Measurements from ENCODE around the gene OTUD1. TPM values are rescaled to one million over a fixed set of nuclear protein-coding genes. Genes with fewer than 3 reads are reported as not detected.

The OTUD1 gene
- polyA plus RNA-seq, 1 donor from 2014 or later, result 6.0 TPM

DNA sequence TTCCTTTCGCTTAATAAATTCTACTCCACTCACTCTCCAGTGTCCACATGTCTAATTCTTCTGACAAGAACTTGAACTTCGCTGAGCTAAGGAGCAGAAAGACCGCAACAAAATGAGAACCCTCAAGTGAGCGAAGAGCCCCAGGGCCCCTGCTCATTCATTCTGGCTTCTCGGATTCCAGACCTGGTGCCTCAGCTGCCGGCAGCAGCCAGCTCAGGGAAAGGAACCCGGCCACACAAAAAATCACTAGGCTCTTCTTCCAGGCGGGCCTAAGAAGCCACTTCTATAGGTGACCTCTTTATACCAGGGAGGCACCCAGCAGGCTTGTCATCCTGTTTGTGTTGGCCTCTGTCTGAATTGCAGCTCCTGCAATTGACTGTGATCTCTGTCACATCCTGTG lies 33.3 kb downstream of the OTUD1 start:
- Histone ChIP-seq H3K9me2 (ENCODE audit: insufficient read depth, low read length) (no peaks in the 10 kb centered on the region), H2AFZ (ENCODE audit: low read depth, low read length) (no peak overlapping the region), H4K20me1 (ENCODE audit: insufficient read depth) (no peaks in the 10 kb centered on the region), H3K4me2 (ENCODE audit: low read length) (no peak overlapping the region), H3K27me3 (ENCODE audit: insufficient read depth, low read depth, low read length) (no peaks in the 10 kb centered on the region), H3K79me2 (replicated peaks; ENCODE audit: insufficient read depth, low read length) (no peaks in the 10 kb centered on the region), H3K4me3 (ENCODE audit: low read length) (no peak overlapping the region), H3F3A (ENCODE audit: insufficient read depth, low read length, poor library complexity, severe bottlenecking) (no peaks in the 10 kb centered on the region), H3K9ac (ENCODE audit: low read length) (no peak overlapping the region), H3K9me3 (ENCODE audit: low read length) (no peaks in the 10 kb centered on the region), H3K27ac (ENCODE audit: low read length) (no peak overlapping the region), H3K36me3 (ENCODE audit: insufficient read depth, low read length) (no peaks in the 10 kb centered on the region)
- TF ChIP-seq, protein P1, sequence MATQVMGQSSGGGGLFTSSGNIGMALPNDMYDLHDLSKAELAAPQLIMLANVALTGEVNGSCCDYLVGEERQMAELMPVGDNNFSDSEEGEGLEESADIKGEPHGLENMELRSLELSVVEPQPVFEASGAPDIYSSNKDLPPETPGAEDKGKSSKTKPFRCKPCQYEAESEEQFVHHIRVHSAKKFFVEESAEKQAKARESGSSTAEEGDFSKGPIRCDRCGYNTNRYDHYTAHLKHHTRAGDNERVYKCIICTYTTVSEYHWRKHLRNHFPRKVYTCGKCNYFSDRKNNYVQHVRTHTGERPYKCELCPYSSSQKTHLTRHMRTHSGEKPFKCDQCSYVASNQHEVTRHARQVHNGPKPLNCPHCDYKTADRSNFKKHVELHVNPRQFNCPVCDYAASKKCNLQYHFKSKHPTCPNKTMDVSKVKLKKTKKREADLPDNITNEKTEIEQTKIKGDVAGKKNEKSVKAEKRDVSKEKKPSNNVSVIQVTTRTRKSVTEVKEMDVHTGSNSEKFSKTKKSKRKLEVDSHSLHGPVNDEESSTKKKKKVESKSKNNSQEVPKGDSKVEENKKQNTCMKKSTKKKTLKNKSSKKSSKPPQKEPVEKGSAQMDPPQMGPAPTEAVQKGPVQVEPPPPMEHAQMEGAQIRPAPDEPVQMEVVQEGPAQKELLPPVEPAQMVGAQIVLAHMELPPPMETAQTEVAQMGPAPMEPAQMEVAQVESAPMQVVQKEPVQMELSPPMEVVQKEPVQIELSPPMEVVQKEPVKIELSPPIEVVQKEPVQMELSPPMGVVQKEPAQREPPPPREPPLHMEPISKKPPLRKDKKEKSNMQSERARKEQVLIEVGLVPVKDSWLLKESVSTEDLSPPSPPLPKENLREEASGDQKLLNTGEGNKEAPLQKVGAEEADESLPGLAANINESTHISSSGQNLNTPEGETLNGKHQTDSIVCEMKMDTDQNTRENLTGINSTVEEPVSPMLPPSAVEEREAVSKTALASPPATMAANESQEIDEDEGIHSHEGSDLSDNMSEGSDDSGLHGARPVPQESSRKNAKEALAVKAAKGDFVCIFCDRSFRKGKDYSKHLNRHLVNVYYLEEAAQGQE (IDR thresholded peaks at IDR 0.05; ENCODE audit: borderline replicate concordance), result no peak
- TF ChIP-seq RAD21 (conservative IDR thresholded peaks at IDR 0.05), result no peak

DNA sequence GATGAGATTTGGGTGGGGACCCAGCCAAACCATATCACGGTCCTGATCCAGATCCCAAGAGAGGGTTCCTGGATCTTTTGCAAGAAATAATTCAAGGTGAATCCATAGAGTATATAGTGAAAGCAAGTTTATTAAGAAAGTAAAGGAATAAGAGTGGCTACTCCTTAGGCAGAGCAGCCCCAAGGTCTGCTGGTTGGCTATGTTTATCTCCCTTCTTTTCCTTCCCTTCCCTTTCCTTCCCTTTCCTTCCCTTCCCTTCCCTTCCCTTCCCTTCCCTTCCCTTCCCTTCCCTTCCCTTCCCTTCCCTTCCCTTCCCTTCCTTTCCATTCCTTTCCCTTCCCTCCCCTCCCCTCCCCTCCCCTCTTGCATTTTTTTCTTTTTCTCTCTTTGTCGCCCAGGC lies 35.2 kb downstream of the OTUD1 start:
- Histone ChIP-seq H3K27me3 (ENCODE audit: insufficient read depth, low read depth, low read length) (no peaks in the 10 kb centered on the region), H2AFZ (ENCODE audit: low read depth, low read length) (no peak overlapping the region), H3K4me2 (ENCODE audit: low read length) (no peak overlapping the region), H3K4me3 (ENCODE audit: low read length) (no peak overlapping the region), H3K9me2 (ENCODE audit: insufficient read depth, low read length) (no peaks in the 10 kb centered on the region), H3K79me2 (replicated peaks; ENCODE audit: insufficient read depth, low read length) (no peaks in the 10 kb centered on the region), H3K36me3 (ENCODE audit: insufficient read depth, low read length) (no peaks in the 10 kb centered on the region), H3K27ac (ENCODE audit: low read length) (no peak overlapping the region), H4K20me1 (ENCODE audit: insufficient read depth) (no peaks in the 10 kb centered on the region), H3K9me3 (ENCODE audit: low read length) (no peaks in the 10 kb centered on the region), H3K9ac (ENCODE audit: low read length) (no peak overlapping the region), H3F3A (ENCODE audit: insufficient read depth, low read length, poor library complexity, severe bottlenecking) (no peaks in the 10 kb centered on the region)
- TF ChIP-seq RAD21 (conservative IDR thresholded peaks at IDR 0.05) (no peak), EP300 (conservative IDR thresholded peaks at IDR 0.05; ENCODE audit: poor library complexity, severe bottlenecking) (no peak), EZH2 (IDR thresholded peaks at IDR 0.05; ENCODE audit: borderline replicate concordance, insufficient read depth, low read length, poor library complexity, severe bottlenecking) (no peak), SMC3 (conservative IDR thresholded peaks at IDR 0.05; ENCODE audit: poor library complexity) (no peak), TAF1 (IDR thresholded peaks at IDR 0.05; ENCODE audit: low read depth) (no peak), MXI1 (conservative IDR thresholded peaks at IDR 0.05; ENCODE audit: poor library complexity, severe bottlenecking) (no peak), POLR2AphosphoS5 (IDR thresholded peaks at IDR 0.05) (no peak)
- TF ChIP-seq, protein P1 (IDR thresholded peaks at IDR 0.05; ENCODE audit: borderline replicate concordance), result no peak
- TF ChIP-seq, protein P2, sequence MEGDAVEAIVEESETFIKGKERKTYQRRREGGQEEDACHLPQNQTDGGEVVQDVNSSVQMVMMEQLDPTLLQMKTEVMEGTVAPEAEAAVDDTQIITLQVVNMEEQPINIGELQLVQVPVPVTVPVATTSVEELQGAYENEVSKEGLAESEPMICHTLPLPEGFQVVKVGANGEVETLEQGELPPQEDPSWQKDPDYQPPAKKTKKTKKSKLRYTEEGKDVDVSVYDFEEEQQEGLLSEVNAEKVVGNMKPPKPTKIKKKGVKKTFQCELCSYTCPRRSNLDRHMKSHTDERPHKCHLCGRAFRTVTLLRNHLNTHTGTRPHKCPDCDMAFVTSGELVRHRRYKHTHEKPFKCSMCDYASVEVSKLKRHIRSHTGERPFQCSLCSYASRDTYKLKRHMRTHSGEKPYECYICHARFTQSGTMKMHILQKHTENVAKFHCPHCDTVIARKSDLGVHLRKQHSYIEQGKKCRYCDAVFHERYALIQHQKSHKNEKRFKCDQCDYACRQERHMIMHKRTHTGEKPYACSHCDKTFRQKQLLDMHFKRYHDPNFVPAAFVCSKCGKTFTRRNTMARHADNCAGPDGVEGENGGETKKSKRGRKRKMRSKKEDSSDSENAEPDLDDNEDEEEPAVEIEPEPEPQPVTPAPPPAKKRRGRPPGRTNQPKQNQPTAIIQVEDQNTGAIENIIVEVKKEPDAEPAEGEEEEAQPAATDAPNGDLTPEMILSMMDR (IDR thresholded peaks at IDR 0.05; ENCODE audit: poor library complexity, severe bottlenecking), result no peak

All from neural cell (in vitro differentiated cells).